GM10847 (cell line): Measurements from ENCODE around the gene ZSWIM1.

Experiments
- POLR2A ChIP-seq: IDR thresholded peaks from 2 replicates; pipeline ENCODE4 v1.6.1; 2011; ENCODE audit not compliant: insufficient read length; ENCODE audit errors: extremely low read depth

The ZSWIM1 gene

DNA sequence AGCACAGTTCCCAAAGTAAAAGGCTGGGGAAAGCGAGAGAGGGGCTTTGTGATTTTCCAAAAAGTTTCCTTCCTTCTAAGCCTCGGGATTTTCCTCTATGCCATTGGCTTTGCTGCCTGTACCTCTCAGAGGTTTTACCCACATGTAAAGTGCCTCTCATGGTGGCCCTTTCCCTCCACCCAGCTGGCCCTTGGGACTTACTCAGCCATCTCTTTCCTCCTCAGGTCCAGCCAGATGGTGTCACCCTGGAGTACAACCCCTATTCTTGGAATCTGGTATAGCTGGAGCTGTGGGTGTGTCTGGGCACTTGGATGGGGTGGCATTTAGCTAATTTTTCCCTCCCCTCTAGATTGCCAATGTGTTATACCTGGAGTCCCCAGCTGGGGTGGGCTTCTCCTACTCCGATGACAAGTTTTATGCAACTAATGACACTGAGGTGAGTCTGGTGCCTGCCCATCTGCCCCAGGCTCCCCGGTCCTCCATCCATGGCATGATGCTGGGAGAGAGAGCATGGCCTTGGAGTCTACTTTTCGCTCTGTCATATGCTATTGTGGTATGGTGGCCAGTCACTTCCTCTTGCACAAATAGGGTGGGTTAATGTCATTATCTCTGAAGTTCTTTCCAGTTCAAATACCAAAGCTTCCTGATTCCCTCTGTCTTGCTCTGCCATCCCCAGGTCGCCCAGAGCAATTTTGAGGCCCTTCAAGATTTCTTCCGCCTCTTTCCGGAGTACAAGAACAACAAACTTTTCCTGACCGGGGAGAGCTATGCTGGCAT, 11.2 kb downstream of the ZSWIM1 start:
- no peak for TF ChIP-seq POLR2A

DNA sequence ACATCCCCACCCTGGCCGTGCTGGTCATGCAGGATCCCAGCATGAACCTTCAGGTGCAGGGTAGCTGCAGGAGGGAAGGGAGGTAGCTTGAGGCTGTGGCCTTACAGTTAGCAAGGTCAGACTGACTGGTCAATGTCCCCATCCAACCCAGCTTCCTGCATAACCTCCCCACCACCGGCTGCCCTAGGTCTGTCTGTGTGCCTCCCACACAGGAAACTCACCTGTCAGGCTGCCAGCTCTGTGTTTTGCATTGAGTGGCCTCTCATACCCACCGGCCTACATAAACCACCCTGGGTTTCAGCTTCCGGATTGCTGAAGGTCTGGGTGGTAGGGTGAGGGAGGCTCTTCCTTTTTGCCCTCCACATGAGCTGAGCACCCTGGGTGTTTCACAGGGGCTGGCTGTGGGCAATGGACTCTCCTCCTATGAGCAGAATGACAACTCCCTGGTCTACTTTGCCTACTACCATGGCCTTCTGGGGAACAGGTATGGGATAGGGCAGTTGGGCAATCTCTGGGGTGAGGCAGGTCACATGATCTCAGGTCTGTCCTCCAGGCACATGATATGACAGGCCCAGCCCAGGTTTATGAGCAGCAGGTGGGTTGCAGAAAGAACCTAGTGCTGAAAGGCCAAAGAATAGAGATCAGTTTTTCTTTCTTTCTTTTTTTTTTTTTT, 11.9 kb downstream of the ZSWIM1 start:
- TF ChIP-seq POLR2A = no peak

DNA sequence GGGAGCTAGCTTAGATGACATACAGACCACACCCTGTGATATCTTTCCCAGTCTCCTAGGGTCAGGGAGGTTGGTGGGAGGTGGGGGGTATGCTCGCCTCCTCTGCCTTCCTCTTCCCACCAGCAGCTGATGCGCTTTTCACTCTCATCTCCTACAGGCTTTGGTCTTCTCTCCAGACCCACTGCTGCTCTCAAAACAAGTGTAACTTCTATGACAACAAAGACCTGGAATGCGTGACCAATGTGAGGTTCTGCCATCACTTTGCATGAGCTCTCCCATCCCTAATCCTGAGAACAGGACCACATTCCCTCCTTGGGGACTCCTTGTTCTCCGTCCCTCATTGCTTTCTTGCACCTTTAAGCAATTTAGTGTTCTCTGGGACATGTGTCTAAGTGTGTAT, 12.8 kb downstream of the ZSWIM1 start:
- no peak for TF ChIP-seq POLR2A

DNA sequence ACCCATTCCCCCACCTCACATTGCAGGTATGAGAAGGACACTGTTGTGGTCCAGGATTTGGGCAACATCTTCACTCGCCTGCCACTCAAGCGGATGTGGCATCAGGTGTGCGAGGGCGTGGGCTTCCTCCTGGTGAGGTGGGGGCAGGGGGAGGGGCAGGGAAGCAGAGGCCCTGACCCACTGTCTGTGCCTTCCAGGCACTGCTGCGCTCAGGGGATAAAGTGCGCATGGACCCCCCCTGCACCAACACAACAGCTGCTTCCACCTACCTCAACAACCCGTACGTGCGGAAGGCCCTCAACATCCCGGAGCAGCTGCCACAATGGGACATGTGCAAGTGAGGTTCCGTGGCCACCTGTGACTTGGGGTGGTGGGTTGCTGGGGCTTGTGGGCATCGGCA, 13.8 kb downstream of the ZSWIM1 start:
- no peak for TF ChIP-seq POLR2A

DNA sequence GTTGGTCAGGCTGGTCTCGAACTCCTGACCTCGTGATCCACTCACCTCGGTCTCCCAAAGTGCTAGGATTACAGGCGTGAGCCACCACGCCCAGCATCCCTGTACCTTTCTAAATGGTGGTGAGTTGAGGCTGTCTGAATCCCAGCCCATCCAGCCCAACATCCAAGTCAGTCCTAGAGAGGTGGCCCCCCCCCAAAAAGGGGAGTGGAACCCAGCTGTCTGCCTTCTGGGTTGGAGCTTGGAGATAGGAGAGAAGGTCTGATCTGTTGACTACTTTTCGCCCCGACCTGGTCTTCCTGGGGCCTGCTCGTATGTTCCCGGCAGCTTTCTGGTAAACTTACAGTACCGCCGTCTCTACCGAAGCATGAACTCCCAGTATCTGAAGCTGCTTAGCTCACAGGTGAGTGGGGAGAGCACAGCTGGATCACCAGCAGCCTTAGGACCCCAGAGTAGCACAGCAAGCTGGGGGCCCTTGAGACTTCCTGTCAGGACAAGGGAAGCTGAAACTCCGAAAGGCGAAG, 15.7 kb downstream of the ZSWIM1 start:
- no peak for TF ChIP-seq POLR2A

DNA sequence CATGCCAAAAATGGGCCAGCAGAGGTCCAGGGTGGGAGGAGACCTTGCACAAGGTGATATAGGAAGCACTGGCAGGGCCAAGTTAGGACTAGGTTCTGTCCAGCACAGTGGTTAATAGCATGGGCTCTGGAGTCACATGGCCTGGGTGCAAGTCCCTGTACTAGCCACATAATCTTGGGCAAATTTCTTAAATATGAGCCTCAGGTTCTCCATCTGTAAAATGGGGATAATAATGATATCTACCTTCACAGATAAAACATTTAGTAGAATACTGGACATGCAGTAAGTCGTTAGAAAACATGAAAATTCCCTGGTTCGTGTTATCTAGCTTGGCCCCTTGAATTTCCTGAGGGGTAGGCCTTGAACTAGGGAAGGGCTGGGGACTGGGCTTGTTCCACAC, 16.3 kb downstream of the ZSWIM1 start:
- TF ChIP-seq POLR2A = no peak

DNA sequence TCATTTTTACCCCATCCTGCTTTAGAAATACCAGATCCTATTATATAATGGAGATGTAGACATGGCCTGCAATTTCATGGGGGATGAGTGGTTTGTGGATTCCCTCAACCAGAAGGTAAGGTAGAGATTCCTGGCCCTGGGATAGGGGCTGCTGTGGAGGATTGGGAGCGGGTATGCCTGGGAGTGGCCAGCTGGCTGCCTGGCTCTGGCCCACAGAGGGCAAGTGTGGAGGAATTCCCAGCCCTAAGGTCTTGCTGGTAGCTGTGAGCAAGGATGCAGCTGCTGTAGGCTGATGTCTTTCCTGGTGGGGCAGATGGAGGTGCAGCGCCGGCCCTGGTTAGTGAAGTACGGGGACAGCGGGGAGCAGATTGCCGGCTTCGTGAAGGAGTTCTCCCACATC, 16.7 kb downstream of the ZSWIM1 start:
- no peak for TF ChIP-seq POLR2A

DNA sequence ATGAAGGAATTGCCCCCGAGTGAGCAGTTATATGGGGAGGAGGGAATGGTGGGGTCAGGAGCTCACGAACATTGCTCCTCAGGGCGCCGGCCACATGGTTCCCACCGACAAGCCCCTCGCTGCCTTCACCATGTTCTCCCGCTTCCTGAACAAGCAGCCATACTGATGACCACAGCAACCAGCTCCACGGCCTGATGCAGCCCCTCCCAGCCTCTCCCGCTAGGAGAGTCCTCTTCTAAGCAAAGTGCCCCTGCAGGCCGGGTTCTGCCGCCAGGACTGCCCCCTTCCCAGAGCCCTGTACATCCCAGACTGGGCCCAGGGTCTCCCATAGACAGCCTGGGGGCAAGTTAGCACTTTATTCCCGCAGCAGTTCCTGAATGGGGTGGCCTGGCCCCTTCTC, 17.3 kb downstream of the ZSWIM1 start:
- TF ChIP-seq POLR2A = no peak

DNA sequence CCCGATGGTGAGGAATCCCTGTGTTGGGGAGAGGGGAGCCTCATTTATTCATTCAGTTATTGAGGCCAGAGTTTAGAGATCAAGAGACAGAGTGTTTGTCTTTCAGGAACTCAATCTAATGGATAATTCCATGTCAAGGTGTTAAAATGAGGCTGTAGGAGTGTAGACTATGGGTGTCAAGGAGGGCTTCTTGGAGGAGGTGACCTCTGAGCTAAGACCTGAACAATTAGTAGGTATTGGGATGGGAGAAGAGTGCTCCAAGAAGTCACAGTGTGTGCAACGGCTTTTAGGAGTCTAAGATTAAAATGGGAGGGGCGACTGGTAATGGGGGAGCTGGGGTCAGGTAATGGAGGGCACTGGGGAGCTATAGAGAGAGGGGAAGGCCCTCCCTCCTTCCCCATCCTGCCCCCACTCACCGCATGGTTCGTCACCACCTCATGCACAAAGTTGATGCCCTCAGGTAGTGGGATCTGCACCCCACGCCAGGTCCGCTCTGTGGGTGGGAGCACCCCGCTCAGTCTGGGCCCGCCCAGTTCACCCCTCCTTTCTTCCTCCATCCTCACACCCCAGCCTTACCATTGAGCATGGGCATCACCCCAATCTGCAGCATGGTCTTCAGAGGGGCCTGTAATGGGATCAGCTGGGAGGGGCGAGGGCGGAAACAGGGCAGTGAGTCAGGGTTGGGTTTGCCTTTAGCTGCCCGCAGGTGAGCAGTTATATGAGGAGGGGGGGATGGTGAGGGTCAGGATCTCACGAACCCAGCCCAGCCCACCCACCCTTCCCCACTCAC, 18.2 kb downstream of the ZSWIM1 start:
- no peak for TF ChIP-seq POLR2A

DNA sequence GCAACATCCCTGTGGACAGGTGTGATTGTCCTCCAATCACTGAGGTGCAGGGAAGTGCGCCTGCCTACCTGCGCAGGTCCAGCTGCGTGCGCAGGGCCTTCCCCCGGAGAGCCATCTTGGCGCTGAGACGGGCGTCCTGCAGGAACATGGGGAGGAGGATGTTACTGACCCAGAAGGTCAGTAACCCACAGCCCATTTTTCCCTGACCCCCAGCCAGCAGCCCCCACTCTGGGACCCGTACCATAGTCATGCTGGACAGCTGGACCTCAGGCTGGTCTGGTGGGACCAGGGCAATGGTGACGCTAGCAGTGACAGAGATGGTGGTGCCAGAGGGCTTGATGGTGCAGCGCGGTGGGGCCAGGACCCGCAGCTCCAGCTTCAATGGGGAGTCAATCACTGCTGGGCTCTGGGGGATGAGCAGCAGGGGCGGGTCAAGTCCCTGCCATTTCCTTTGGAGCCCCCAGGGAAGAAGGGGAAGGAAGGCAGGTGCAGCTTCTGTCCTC, 21.2 kb downstream of the ZSWIM1 start:
- TF ChIP-seq POLR2A = no peak

DNA sequence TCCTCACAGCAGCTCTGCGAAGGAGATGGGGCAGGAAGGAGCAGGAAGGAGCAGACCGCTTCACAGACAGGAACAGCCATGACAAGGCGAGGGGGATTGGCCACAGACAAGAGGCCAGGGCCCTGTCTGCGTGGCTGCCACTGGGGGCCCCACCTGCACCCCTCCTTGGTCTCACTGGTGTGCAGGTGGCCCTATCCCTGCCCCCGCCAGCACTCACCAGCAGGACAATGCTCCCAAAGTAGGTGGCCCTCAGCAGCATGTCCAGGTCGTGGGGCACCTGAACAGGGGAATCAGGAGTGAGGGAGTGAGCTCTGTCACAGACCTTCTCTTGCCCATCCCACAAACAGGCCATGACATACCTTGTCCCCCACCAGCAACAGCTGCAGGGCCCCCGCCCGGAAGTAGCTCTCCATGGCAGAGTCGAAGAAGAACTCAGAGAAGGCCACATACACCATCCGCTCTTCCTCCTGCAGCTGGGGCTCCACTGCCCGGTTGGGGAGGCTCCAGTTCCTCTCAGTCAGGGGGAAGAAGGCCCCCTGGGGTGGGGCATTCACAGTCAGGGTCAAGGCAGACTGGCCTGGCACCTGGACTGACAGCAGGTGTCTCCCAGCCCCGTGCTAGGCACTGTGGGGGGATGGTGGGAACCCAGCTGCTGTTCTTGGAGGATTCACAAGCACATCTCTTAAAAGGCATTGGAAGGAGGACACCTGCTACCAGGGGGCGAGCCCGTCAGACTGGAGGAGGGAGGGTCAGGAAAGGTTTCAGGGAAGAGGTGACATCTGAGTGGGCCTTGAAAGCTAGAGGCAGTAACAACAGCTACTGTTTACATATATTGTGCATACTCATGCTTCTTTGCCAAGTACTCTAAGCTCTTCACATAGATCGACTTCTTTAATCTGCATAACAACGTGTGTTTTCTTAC, 23.8 kb downstream of the ZSWIM1 start:
- no peak for TF ChIP-seq POLR2A

DNA sequence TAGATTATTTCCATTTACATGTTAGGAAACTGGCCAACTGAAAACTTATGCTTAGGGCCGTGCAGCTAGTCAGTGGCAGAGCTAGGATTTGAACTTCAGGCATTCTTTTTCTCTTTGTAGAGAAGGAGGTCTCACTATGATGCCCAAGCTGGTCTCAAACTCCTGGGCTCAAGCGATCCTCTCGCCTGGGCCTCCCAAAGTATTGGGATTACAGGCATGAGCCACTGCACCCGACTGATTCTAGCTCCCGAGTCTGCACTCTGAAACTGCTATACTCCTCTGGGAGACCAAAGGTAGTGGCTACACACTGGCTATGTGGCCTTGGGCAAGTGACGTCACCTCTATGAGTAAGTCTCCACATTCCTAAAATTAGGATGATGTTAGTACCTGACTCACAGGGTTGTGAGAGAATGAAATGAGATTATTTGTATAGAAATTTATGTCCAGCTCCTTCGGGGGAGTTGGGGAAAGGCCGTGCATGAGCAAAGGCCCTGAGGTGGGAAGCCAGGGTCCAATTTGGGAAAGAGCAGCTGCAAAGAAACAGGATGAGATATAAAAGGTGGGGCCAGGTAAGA, 24.6 kb downstream of the ZSWIM1 start:
- TF ChIP-seq POLR2A = no peak

DNA sequence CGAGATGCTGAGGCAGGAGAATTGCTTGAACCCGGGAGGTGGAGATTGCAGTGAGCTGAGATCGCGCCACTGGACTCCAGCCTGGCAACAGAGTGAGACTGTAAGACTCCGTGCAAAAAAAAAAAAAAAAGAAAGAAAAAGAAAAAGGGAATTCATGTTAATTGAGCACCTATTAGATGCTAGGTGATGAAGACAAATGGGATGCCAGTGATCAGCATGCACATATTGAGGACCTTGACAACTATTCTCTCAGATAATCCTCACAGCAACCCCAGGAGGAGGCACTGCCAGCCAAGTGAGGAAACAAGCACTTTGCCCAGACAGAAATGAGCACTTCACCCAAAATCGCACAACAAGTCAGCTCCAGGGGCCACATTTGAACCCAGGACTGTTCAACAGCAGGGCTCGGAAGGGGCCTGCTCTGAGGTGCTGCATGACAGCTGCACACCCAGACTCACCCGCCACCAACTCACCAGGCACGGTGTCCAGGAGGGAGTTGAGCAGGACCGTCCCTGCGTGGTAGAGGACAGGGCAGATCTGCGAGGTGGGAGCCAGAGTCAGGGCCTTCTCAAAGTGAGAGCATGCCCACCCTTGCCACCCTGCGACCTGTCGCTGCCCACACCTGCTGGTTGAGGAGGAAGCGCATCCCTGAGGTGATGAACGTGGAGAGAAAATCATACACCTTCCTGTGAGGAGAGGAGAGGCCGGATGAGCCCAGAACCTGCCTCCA, 26.4 kb downstream of the ZSWIM1 start:
- TF ChIP-seq POLR2A = no peak

DNA sequence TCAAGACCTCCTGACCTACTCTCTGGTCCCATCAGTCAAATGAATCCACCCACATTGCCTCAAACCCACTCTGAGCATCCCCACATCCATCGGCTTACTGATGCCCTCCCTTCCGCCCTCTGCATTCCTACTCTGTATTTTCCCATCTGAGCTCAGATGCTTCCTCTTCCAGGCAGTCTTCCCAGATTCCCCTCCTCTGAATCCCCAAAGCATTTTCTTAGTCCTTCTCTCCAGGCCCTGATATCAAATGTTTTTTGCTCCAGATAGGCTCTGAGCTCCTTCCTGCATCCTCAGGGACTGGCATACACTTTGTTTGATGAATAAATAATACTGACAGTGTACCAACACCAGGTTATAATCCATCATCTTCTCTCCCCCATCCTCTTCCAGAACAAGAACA, 27.1 kb downstream of the ZSWIM1 start:
- no peak for TF ChIP-seq POLR2A

DNA sequence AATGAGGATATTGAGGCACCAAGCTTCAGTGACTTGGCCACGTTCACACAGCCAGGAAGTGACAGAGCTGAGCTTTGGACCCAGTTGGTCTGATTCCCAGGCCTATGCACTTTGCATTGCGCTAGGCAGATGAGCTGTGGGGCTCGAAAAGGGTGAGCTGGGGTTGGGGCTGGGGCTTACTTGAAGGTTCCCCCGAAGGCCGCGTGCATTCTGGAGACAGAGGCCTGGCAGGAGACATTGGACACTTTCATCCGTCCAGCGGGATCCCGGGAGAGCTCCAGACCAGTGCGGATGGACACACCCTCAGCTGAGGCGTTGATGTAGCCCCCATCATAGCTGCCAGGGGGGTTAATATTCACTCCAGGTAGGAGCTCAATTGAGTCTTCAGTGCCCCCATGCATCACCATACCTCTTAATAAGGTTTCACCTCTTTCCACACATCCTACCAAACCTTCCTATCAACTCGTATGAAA, 28.3 kb downstream of the ZSWIM1 start:
- TF ChIP-seq POLR2A = no peak
